Neural cell (in vitro differentiated cells): ENCODE results near the gene RPS6KA2. TPM values are rescaled to one million over a fixed set of nuclear protein-coding genes. Genes with fewer than 3 reads are reported as not detected.

ENCODE experiments used
- H2AFZ ChIP-seq: fragments of 200-600, 300-800 bp; sonication (generic), shearing (Covaris generic); 2 replicates; pipeline ENCODE4 v1.6.0; 2014; ENCODE audit warnings: low read depth, mild to moderate bottlenecking, antibody characterized with exemption, low read length, moderate library complexity
- H3F3A ChIP-seq: fragments of 200-600 bp; shearing (Covaris generic); 2 replicates; pipeline ENCODE4 v1.6.1; 2016; ENCODE audit warnings: mild to moderate bottlenecking, moderate library complexity, mixed read lengths, antibody characterized with exemption, low read length; ENCODE audit not compliant: insufficient read depth, poor library complexity, severe bottlenecking
- H3K27ac ChIP-seq: fragments of 200-600, 300-800 bp; sonication (generic), shearing (Covaris generic); 2 replicates; pipeline ENCODE4 v1.5.1; 2014; ENCODE audit warnings: mild to moderate bottlenecking, low read length, moderate library complexity
- H3K27me3 ChIP-seq: fragments of 300-800, 200-600 bp; sonication (generic), shearing (Covaris generic); 2 replicates; pipeline ENCODE4 v1.6.0; 2014; ENCODE audit warnings: mild to moderate bottlenecking, low read depth, low read length, moderate library complexity; ENCODE audit not compliant: insufficient read depth
- H3K36me3 ChIP-seq: fragments of 300-800, 200-600 bp; sonication (generic), shearing (Covaris generic); 2 replicates; pipeline ENCODE4 v1.5.1; 2014; ENCODE audit warnings: mild to moderate bottlenecking, antibody characterized with exemption, low read length, moderate library complexity; ENCODE audit not compliant: insufficient read depth
- H3K4me2 ChIP-seq: fragments of 300-800, 200-600 bp; sonication (generic), shearing (Covaris generic); 2 replicates; pipeline ENCODE4 v1.6.0; 2014; ENCODE audit warnings: mild to moderate bottlenecking, low read length
- H3K4me3 ChIP-seq: fragments of 300-800, 200-600 bp; sonication (generic), shearing (Covaris generic); 2 replicates; pipeline ENCODE4 v1.5.1; 2014; ENCODE audit warnings: mild to moderate bottlenecking, low read length, moderate library complexity
- H3K79me2 ChIP-seq: fragments of 200-600 bp; shearing (Covaris generic); replicated peaks from 2 replicates; pipeline ENCODE4 v1.6.0; 2014; ENCODE audit warnings: mild to moderate bottlenecking, low read length, moderate library complexity; ENCODE audit not compliant: insufficient read depth
- H3K9ac ChIP-seq: fragments of 300-800, 200-600 bp; sonication (generic), shearing (Covaris generic); 2 replicates; pipeline ENCODE4 v1.6.1; 2016; ENCODE audit warnings: mild to moderate bottlenecking, low read length, mixed read lengths
- H3K9me2 ChIP-seq: fragments of 200-600 bp; shearing (Covaris generic); 2 replicates; pipeline ENCODE4 v1.6.1; 2016; ENCODE audit warnings: mild to moderate bottlenecking, low read length, mixed read lengths; ENCODE audit not compliant: insufficient read depth
- H3K9me3 ChIP-seq: fragments of 200-600, 300-800 bp; sonication (generic), shearing (Covaris generic); 2 replicates; pipeline ENCODE4 v1.6.1; 2016; ENCODE audit warnings: mild to moderate bottlenecking, mixed run types, low read length, moderate library complexity, mixed read lengths
- H4K20me1 ChIP-seq: fragments of 200-600 bp; shearing (Covaris generic); 2 replicates; pipeline ENCODE4 v1.6.1; 2016; ENCODE audit warnings: mild to moderate bottlenecking, mixed run types; ENCODE audit not compliant: insufficient read depth
- CTCF ChIP-seq: fragments of 450-650 bp; IDR thresholded peaks from 2 replicates; pipeline ENCODE4 v1.5.1; 2014; ENCODE audit warnings: antibody characterized with exemption, mild to moderate bottlenecking, moderate library complexity; ENCODE audit not compliant: poor library complexity, severe bottlenecking
- EP300 ChIP-seq: fragments of 450-650 bp; conservative IDR thresholded peaks from 2 replicates; pipeline ENCODE4 v1.6.1; 2014; ENCODE audit warnings: antibody characterized with exemption, mild to moderate bottlenecking, moderate library complexity; ENCODE audit not compliant: poor library complexity, severe bottlenecking
- EZH2 ChIP-seq: fragments of 200-600, 300-800 bp; shearing (Covaris generic), sonication (generic); IDR thresholded peaks from 2 replicates; pipeline ENCODE4 v1.6.1; 2014; ENCODE audit warnings: antibody characterized with exemption, low read length, borderline replicate concordance, mild to moderate bottlenecking; ENCODE audit not compliant: insufficient read depth, poor library complexity, severe bottlenecking
- MXI1 ChIP-seq: fragments of 450-650 bp; conservative IDR thresholded peaks from 2 replicates; pipeline ENCODE4 v1.6.1; 2014; ENCODE audit warnings: antibody characterized with exemption, mild to moderate bottlenecking; ENCODE audit not compliant: poor library complexity, severe bottlenecking
- POLR2AphosphoS5 ChIP-seq: IDR thresholded peaks from 2 replicates; pipeline ENCODE4 v1.6.1; 2012
- RAD21 ChIP-seq: fragments of 450-650 bp; conservative IDR thresholded peaks from 2 replicates; pipeline ENCODE4 v1.6.1; 2014; ENCODE audit warnings: antibody characterized with exemption, mild to moderate bottlenecking, moderate library complexity
- REST ChIP-seq: IDR thresholded peaks from 2 replicates; pipeline ENCODE4 v1.6.1; 2012; ENCODE audit warnings: borderline replicate concordance
- SMC3 ChIP-seq: fragments of 450-650 bp; conservative IDR thresholded peaks from 2 replicates; pipeline ENCODE4 v1.6.1; 2014; ENCODE audit warnings: antibody characterized with exemption, mild to moderate bottlenecking, moderate library complexity; ENCODE audit not compliant: poor library complexity
- TAF1 ChIP-seq: IDR thresholded peaks from 2 replicates; pipeline ENCODE4 v1.6.1; 2012; ENCODE audit warnings: low read depth
- polyA plus RNA-seq: library from polyadenylated mRNA; depleted of rRNA; stranded (reverse); fragments of >200 nt; gene quantifications from 2 replicates; pipeline ENCODE4 v1.2.3, GENCODE V29; 2014

The RPS6KA2 gene
- polyA plus RNA-seq, 1 donor from 2014 or later: 34.3 TPM

GRCh38 chr6:166555086-166555485, 72.0 kb downstream of the RPS6KA2 start:
- Histone ChIP-seq H3K36me3 (no peaks in the 10 kb centered on the region), H3K9me3 (peaks cover 6% of the 10 kb centered on the region), H3K9ac (no peak overlapping the region), H3K4me2 (no peak overlapping the region), H3K27ac (no peak overlapping the region), H3F3A (no peaks in the 10 kb centered on the region), H3K79me2 (peaks cover 11% of the 10 kb centered on the region), H3K4me3 (no peak overlapping the region), H2AFZ (no peak overlapping the region), H3K27me3 (no peaks in the 10 kb centered on the region), H3K9me2 (no peaks in the 10 kb centered on the region), H4K20me1 (no peaks in the 10 kb centered on the region)
- TF ChIP-seq RAD21 (no peak), SMC3 (no peak), CTCF (no peak), POLR2AphosphoS5 (no peak), EZH2 (no peak), TAF1 (no peak), REST (no peak), MXI1 (no peak), EP300 (no peak)

DNA sequence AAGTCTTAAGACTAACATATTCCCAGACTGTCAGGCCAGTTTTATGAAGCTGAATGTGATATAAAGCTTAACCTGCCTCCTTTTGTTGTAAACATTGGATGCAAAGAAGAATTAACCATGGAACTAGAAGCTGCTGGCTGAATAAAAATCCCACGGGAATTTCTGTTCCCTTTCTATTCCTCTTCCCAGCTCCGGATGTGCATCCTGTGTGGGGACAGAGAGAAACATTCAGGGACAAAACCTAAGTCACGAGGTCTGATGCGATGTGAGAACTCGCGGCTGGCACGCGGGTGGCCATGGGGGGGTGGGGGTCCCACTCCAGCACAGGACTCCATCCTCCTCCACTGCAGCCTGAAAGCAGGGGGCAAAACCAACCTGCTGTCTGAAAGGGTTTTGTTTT, 72.7 kb downstream of the RPS6KA2 start:
- Histone ChIP-seq H3K4me3 (no peak overlapping the region), H3K36me3 (no peaks in the 10 kb centered on the region), H3K9ac (no peak overlapping the region), H3F3A (no peaks in the 10 kb centered on the region), H2AFZ (no peak overlapping the region), H3K27me3 (no peaks in the 10 kb centered on the region), H3K27ac (no peak overlapping the region), H3K9me2 (no peaks in the 10 kb centered on the region), H4K20me1 (no peaks in the 10 kb centered on the region), H3K79me2 (peaks cover 11% of the 10 kb centered on the region), H3K9me3 (peaks cover under 1% of the 10 kb centered on the region), H3K4me2 (no peak overlapping the region)
- TF ChIP-seq TAF1: no peak
- TF ChIP-seq SMC3: no peak
- no peak for TF ChIP-seq RAD21
- no peak for TF ChIP-seq CTCF
- no peak for TF ChIP-seq EZH2
- TF ChIP-seq POLR2AphosphoS5: no peak
- no peak for TF ChIP-seq EP300
- no peak for TF ChIP-seq REST
- no peak for TF ChIP-seq MXI1
